GM12878 (cell line): ENCODE data around the gene CFAP58. TPM values are rescaled to one million over a fixed set of nuclear protein-coding genes. Genes with fewer than 3 reads are reported as not detected.
A peak's percentile ranks its signal among the peaks of the same experiment; 100 is the strongest.

ENCODE experiments used
- ATAC-seq: fragments of 200-7000 bp; cut with Tn5 transposase; 3 replicates; pipeline ENCODE4 v1.9.1; 2020; ENCODE audit warnings: mild to moderate bottlenecking, moderate library complexity
- BruUV-seq: library from RNA; stranded (reverse); fragments of 400-500 nt; replicated peaks from 2 replicates; lab custom pipeline; 2021; lab: Mats Ljungman, UMichigan
- CTCF ChIA-PET: fragments of 300-600 bp; sonication (Branson Sonifier 250); formaldehyde crosslinking; extraction: SDS; loops from one replicate; lab custom pipeline; 2021; ENCODE audit warnings: inconsistent platforms; lab: Yijun Ruan, JAX
- POLR2A ChIA-PET: fragments of 350-600 bp; formaldehyde crosslinking; extraction: SDS; loops from one replicate; lab custom pipeline; 2021; ENCODE audit warnings: inconsistent platforms; lab: Charles Lee
- RAD21 ChIA-PET: fragments of 300-600 bp; sonication (Branson Sonifier 250); formaldehyde crosslinking; loops from one replicate; lab custom pipeline; 2023; ENCODE audit warnings: antibody characterized with exemption; ENCODE audit not compliant: unreplicated experiment; lab: Charles Lee
- SMC1A ChIA-PET: fragments of 300-600 bp; sonication (Branson Sonifier 250); formaldehyde crosslinking; loops from one replicate; lab custom pipeline; 2023; ENCODE audit not compliant: unreplicated experiment, uncharacterized antibody; lab: Charles Lee
- DNase-seq: peaks from one replicate; pipeline ENCODE4 v3.0.0-alpha.2; 2011; ENCODE audit warnings: low read depth, low spot score
- FAIRE-seq: peaks from 3 replicates; lab custom pipeline; 2011; peaks lifted over from hg19 to GRCh38; lab: Jason Lieb, UNC
- H2AFZ ChIP-seq: 2 replicates; pipeline ENCODE4 v1.6.0; 2011; ENCODE audit warnings: low read depth, low read length, control low read depth; ENCODE audit not compliant: control insufficient read depth
- H3K27ac ChIP-seq: 2 replicates; pipeline ENCODE4 v1.5.1; 2011; ENCODE audit warnings: control low read depth; ENCODE audit not compliant: control insufficient read depth, insufficient read depth
- H3K27me3 ChIP-seq, 2 experiments: replicated peaks in 1 of 2; 2 replicates each; pipeline versions ENCODE4 v1.6.0 to v1.6.1; 2011; ENCODE audit warnings: low read length in 1 of 2; ENCODE audit not compliant: control insufficient read depth in 2 of 2, insufficient read depth in 2 of 2
- H3K36me3 ChIP-seq, 2 experiments: 2 replicates each; pipeline ENCODE4 v1.5.1; 2011; ENCODE audit warnings: low read length in 1 of 2; ENCODE audit not compliant: control insufficient read depth in 2 of 2, insufficient read depth in 2 of 2
- H3K4me1 ChIP-seq: 2 replicates; pipeline ENCODE4 v1.6.1; 2011; ENCODE audit warnings: mild to moderate bottlenecking, low read length, moderate library complexity, mixed read lengths; ENCODE audit not compliant: control insufficient read depth, insufficient read depth
- H3K4me2 ChIP-seq: 2 replicates; pipeline ENCODE4 v1.6.0; 2011; ENCODE audit warnings: control low read depth; ENCODE audit not compliant: control insufficient read depth, insufficient read depth
- H3K4me3 ChIP-seq: fragments of 200-600 bp; sonication (generic); 2 replicates; pipeline ENCODE4 v1.5.1; 2016
- H3K79me2 ChIP-seq: 2 replicates; pipeline ENCODE4 v1.6.0; 2011; ENCODE audit warnings: low read length; ENCODE audit not compliant: control insufficient read depth, insufficient read depth
- H3K9ac ChIP-seq: 2 replicates; pipeline ENCODE4 v1.8.0; 2011; ENCODE audit warnings: low read length, control low read depth, mixed read lengths; ENCODE audit not compliant: control insufficient read depth, insufficient read depth
- H3K9me3 ChIP-seq: replicated peaks from 3 replicates; pipeline ENCODE4 v1.5.1; 2011; ENCODE audit warnings: mild to moderate bottlenecking, low read length; ENCODE audit not compliant: control insufficient read depth, insufficient read depth
- H4K20me1 ChIP-seq: 2 replicates; pipeline ENCODE4 v1.6.0; 2011; ENCODE audit not compliant: control insufficient read depth, insufficient read depth
- RAD21 ChIP-seq: IDR thresholded peaks from 2 replicates; pipeline ENCODE4 v1.6.1; 2011; ENCODE audit warnings: mild to moderate bottlenecking, low read depth, low read length, moderate library complexity; ENCODE audit not compliant: insufficient read depth
- SMC3 ChIP-seq: IDR thresholded peaks from 2 replicates; pipeline ENCODE4 v1.6.1; 2011; ENCODE audit warnings: low read length, improper control_type of control experiment, borderline replicate concordance
- WGBS: methylation state at CpG from one replicate; pipeline ENCODE4 v1.1.6; 2016; ENCODE audit warnings: low lambda C conversion rate; ENCODE audit not compliant: insufficient replicate concordance, insufficient coverage; ENCODE audit errors: missing lambda C conversion rate; 5-methylcytosine and 5-hydroxymethylcytosine counted together
- in situ Hi-C: fragments of 300-500 bp; cut with MboI; formaldehyde crosslinking; loops from 9 replicates; pipeline ENCODE4 v1.14.3; 2018; ENCODE audit warnings: mixed read lengths
- intact Hi-C: fragments of 100-400 bp; cut with micrococcal nuclease; formaldehyde crosslinking; loops from one replicate; pipeline ENCODE4 v1.14.2; 2022; ENCODE audit not compliant: unreplicated experiment
- polyA plus RNA-seq, 11 experiments: library from polyadenylated mRNA; depleted of rRNA in 4 of 11; unstranded in 6 of 11; stranded (reverse) in 5 of 11; fragments of >200 nt; fragmentation: Nextera tagmentation in 4 of 11; fragmentation: Illumina TruSeq in 1 of 11; extraction: Ambion mirVana in 4 of 11; extraction: Trizol in 1 of 11; gene quantifications; 1 replicate in 1 of 11; 2 replicates in 10 of 11; pipeline versions ENCODE4 v1.2.1 to v1.2.3, GENCODE V29; 2011 to 2016; ENCODE audit warnings: inconsistent platforms in 2 of 11, missing spikeins in 2 of 11, low read depth in 1 of 11
- total RNA-seq, 4 experiments: library from RNA; depleted of rRNA in 3 of 4; stranded (reverse); fragments of >200 nt in 3 of 4; fragmentation: Illumina TruSeq in 1 of 4; extraction: Trizol in 1 of 4; gene quantifications; 2 replicates each; pipeline versions ENCODE4 v1.2.1 to v1.2.3, GENCODE V29; 2013 to 2021
- TF ChIP-seq, protein P1 (sequence below), 3 experiments: IDR thresholded peaks in 2 of 3; conservative IDR thresholded peaks in 1 of 3; 2 replicates each; pipeline ENCODE4 v1.5.1; 2011; ENCODE audit warnings: low read depth in 3 of 3, low read length in 3 of 3, mild to moderate bottlenecking in 3 of 3, control low read depth in 2 of 3, moderate library complexity in 2 of 3, inconsistent platforms in 1 of 3, mixed read lengths in 1 of 3; ENCODE audit not compliant: control insufficient read depth in 2 of 3, insufficient read depth in 1 of 3; ENCODE audit errors: extremely low read depth in 1 of 3
- TF ChIP-seq, protein P2 (sequence below): IDR thresholded peaks from 2 replicates; pipeline ENCODE4 v1.6.1; 2011; ENCODE audit warnings: borderline replicate concordance, low read depth, mild to moderate bottlenecking, moderate library complexity, mixed read lengths, low read length; ENCODE audit not compliant: insufficient read depth; ENCODE audit errors: extremely low read length

Gene CFAP58
- total and polyA plus RNA-seq, 10 of the 15 experiments (the other 5 are each of a cell fraction or from before 2014, with no cell fraction given) = 0.03 to 0.35 (median 0.21) TPM

DNA sequence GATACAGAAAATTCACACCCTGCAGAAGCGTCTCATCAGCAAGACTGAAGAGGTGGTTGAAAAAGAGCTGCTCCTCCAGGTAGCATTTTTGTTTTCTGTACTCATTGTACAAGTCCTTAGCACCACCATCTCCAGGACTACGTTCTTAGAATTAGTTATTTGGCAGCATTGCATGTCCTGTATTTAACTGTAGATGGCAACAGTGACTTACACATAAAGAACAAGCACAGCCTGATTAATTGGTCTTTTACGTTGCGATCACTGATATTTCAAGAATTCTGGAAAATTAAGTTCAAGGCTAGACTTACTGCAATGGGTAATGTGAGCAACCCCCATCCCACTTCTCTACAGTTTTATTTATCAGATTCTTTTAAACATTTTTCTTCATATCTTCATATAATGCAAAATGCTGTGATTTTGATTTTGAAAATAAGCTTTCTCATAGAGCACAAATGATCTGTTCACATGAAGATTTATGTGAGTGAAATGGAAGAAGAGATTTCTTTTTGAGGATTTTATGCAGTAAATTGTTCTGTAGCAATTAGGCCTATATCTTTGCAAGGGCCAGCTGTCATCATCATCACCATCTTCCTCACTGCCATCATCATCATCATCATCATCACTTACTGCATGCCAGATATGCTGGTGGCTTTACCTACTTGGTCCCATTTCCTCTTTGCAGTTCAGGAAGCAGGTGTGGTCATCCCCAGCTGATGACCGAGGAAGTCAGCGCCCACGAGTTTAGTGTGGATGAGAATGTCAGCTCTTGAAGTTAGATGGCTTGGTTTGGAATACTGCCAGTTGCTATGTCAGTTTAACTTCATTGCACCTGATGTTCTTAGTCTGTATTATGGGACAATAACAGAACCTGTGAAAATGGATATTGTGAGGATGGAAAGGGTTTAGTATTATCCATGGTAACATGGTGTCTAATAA is 53.4 kb downstream of the CFAP58 start:
- H3K4me1 ChIP-seq = no peaks in the 10 kb centered on the region
- WGBS = 20% methylated on average over 7 of the region's 7 CpGs
- no peaks in the 10 kb centered on the region for H4K20me1 ChIP-seq
- no peaks in the 10 kb centered on the region for H3K79me2 ChIP-seq
- ATAC-seq (peak; percentile 46; the same call in 2 of the 3 replicates), DNase-seq (no peak)
- ChIA-PET RAD21 (interaction anchor here (1.0 to 1.3 kb wide), 2 partner anchors 50 to 1284 kb away, joined by 3 read pairs; no protein-coding TSS in a partner anchor), POLR2A (interaction anchor here (0.6 kb wide), 1 partner anchor 1301 kb away, joined by 5 read pairs; no protein-coding TSS in a partner anchor), CTCF (interaction anchor here (0.6 to 2.7 kb wide), 2 partner anchors 207 to 381 kb away, joined by 3 to 12 read pairs; no protein-coding TSS in a partner anchor)
- in situ Hi-C loops = no loop called here
- H3K4me2 ChIP-seq = no peak overlapping the region
- no peak overlapping the region for H2AFZ ChIP-seq
- no peaks in the 10 kb centered on the region for H3K9me3 ChIP-seq
- BruUV-seq = no TSS peak
- no peaks in the 10 kb centered on the region for H3K36me3 ChIP-seq
- H3K27ac ChIP-seq = no peak overlapping the region
- H3K4me3 ChIP-seq = no peak overlapping the region
- TF ChIP-seq, protein P1, sequence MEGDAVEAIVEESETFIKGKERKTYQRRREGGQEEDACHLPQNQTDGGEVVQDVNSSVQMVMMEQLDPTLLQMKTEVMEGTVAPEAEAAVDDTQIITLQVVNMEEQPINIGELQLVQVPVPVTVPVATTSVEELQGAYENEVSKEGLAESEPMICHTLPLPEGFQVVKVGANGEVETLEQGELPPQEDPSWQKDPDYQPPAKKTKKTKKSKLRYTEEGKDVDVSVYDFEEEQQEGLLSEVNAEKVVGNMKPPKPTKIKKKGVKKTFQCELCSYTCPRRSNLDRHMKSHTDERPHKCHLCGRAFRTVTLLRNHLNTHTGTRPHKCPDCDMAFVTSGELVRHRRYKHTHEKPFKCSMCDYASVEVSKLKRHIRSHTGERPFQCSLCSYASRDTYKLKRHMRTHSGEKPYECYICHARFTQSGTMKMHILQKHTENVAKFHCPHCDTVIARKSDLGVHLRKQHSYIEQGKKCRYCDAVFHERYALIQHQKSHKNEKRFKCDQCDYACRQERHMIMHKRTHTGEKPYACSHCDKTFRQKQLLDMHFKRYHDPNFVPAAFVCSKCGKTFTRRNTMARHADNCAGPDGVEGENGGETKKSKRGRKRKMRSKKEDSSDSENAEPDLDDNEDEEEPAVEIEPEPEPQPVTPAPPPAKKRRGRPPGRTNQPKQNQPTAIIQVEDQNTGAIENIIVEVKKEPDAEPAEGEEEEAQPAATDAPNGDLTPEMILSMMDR (IDR thresholded peaks at IDR 0.05 in 2 of 3, conservative IDR thresholded peaks at IDR 0.05 in 1 of 3; ENCODE audit: control insufficient read depth in 2 of 3, extremely low read depth in 1 of 3, insufficient read depth in 1 of 3, low read depth in 3 of 3, low read length in 3 of 3) = peak; percentile 27 to 53 (median 41); a peak in 5 of 6 replicates
- peak; percentile 55; the same call in 1 of the 2 replicates for TF ChIP-seq SMC3
- TF ChIP-seq, protein P2, sequence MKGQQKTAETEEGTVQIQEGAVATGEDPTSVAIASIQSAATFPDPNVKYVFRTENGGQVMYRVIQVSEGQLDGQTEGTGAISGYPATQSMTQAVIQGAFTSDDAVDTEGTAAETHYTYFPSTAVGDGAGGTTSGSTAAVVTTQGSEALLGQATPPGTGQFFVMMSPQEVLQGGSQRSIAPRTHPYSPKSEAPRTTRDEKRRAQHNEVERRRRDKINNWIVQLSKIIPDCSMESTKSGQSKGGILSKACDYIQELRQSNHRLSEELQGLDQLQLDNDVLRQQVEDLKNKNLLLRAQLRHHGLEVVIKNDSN = no peak
- peak; percentile 72 for TF ChIP-seq RAD21
- TF ChIP-seq, all 136 proteins: peak for 3
- intact Hi-C loops = loop anchor here (2.0 to 10.0 kb wide), 2 partner anchors 178 to 208 kb away; no protein-coding TSS in a partner anchor
- Histone ChIP-seq H3K27me3 (no peaks in the 10 kb centered on the region; a peak in 1 of 4 replicates), H3K9ac (no peak overlapping the region)
- SMC1A ChIA-PET = no interaction called here
- FAIRE-seq = peak; percentile 72
